IMR-90 (cell line): Measurements from ENCODE around the gene HSP90AB1. TPM values are rescaled to one million over a fixed set of nuclear protein-coding genes. Genes with fewer than 3 reads are reported as not detected.

Source experiments
- ATAC-seq: fragments of 200-7000 bp; cut with Tn5 transposase; 2 replicates; pipeline ENCODE4 v1.9.1; 2020; ENCODE audit warnings: low read depth, mild to moderate bottlenecking, moderate library complexity
- BruUV-seq: library from RNA; stranded (reverse); fragments of 400-500 nt; replicated peaks from 2 replicates; lab custom pipeline; 2021; lab: Mats Ljungman, UMichigan
- CTCF ChIA-PET: fragments of 300-600 bp; formaldehyde crosslinking; extraction: SDS; loops from one replicate; lab custom pipeline; 2021; ENCODE audit warnings: antibody characterized with exemption; lab: Yijun Ruan, JAX
- POLR2A ChIA-PET: fragments of 300-600 bp; sonication (Branson Sonifier 250); formaldehyde crosslinking; loops from one replicate; lab custom pipeline; 2022; ENCODE audit warnings: antibody characterized with exemption; ENCODE audit not compliant: unreplicated experiment; lab: Charles Lee
- DNase-seq: peaks from one replicate; pipeline ENCODE4 v3.0.0; 2013
- H2AFZ ChIP-seq: replicated peaks from 2 replicates; pipeline ENCODE3; 2013; ENCODE audit warnings: low read length, mild to moderate bottlenecking; ENCODE audit not compliant: poor library complexity
- H2AK5ac ChIP-seq: 2 replicates; pipeline ENCODE4 v1.6.1; 2013; ENCODE audit warnings: low read depth, low read length, inconsistent platforms
- H2AK9ac ChIP-seq: replicated peaks from 2 replicates; pipeline ENCODE3; 2013; ENCODE audit warnings: mild to moderate bottlenecking, low read depth, low read length, moderate library complexity; ENCODE audit not compliant: poor library complexity
- H2BK120ac ChIP-seq: 2 replicates; pipeline ENCODE4 v1.6.1; 2013; ENCODE audit warnings: low read depth, low read length, inconsistent platforms
- H2BK15ac ChIP-seq: 3 replicates; pipeline ENCODE4 v1.6.1; 2013; ENCODE audit warnings: low read depth, low read length, inconsistent platforms
- H2BK20ac ChIP-seq: 2 replicates; pipeline ENCODE4 v1.6.1; 2013; ENCODE audit warnings: low read depth, mild to moderate bottlenecking, inconsistent platforms, low read length, moderate library complexity
- H2BK5ac ChIP-seq: 2 replicates; pipeline ENCODE4 v1.6.1; 2013; ENCODE audit warnings: mild to moderate bottlenecking, low read depth, low read length, inconsistent platforms; ENCODE audit not compliant: poor library complexity, severe bottlenecking
- H3K14ac ChIP-seq: replicated peaks from 2 replicates; pipeline ENCODE4 v1.6.1; 2013; ENCODE audit warnings: low read depth, low read length, inconsistent platforms
- H3K18ac ChIP-seq: 2 replicates; pipeline ENCODE4 v1.6.1; 2013; ENCODE audit warnings: low read depth, low read length, control low read depth
- H3K23ac ChIP-seq: 2 replicates; pipeline ENCODE4 v1.6.1; 2013; ENCODE audit warnings: low read depth, low read length, inconsistent platforms
- H3K27ac ChIP-seq: 2 replicates; pipeline ENCODE4 v1.5.1; 2013; ENCODE audit warnings: mild to moderate bottlenecking, control low read depth, low read length; ENCODE audit not compliant: insufficient read depth
- H3K27me3 ChIP-seq: 2 replicates; pipeline ENCODE4 v1.6.1; 2013; ENCODE audit warnings: low read length; ENCODE audit not compliant: control insufficient read depth, insufficient read depth
- H3K36me3 ChIP-seq: 2 replicates; pipeline ENCODE4 v1.6.1; 2013; ENCODE audit warnings: low read length, mixed read lengths; ENCODE audit not compliant: control insufficient read depth, insufficient read depth
- H3K4ac ChIP-seq: 2 replicates; pipeline ENCODE4 v1.6.1; 2013; ENCODE audit warnings: low read depth, low read length, inconsistent platforms
- H3K4me1 ChIP-seq: 2 replicates; pipeline ENCODE4 v1.6.1; 2013; ENCODE audit warnings: low read length, mixed read lengths; ENCODE audit not compliant: control insufficient read depth, insufficient read depth
- H3K4me2 ChIP-seq: 2 replicates; pipeline ENCODE4 v1.6.1; 2013; ENCODE audit warnings: low read depth, mild to moderate bottlenecking, control low read depth, low read length, moderate library complexity
- H3K4me3 ChIP-seq: 2 replicates; pipeline ENCODE4 v1.5.1; 2013; ENCODE audit warnings: low read depth, mild to moderate bottlenecking, control low read depth, low read length, moderate library complexity; ENCODE audit not compliant: insufficient read depth
- H3K56ac ChIP-seq: 2 replicates; pipeline ENCODE4 v1.6.1; 2013; ENCODE audit warnings: low read length, inconsistent platforms; ENCODE audit not compliant: insufficient read depth; ENCODE audit errors: extremely low read depth
- H3K79me1 ChIP-seq, 2 experiments: 2 replicates each; pipeline ENCODE4 v1.6.1; 2013; ENCODE audit warnings: low read length in 2 of 2, inconsistent platforms in 1 of 2, low read depth in 1 of 2
- H3K9ac ChIP-seq: 2 replicates; pipeline ENCODE4 v1.6.1; 2013; ENCODE audit warnings: low read depth, low read length, control low read depth
- H3K9me1 ChIP-seq: 2 replicates; pipeline ENCODE4 v1.6.1; 2013; ENCODE audit warnings: low read length, inconsistent platforms; ENCODE audit not compliant: insufficient read depth
- H3K9me3 ChIP-seq: 2 replicates; pipeline ENCODE4 v1.6.1; 2013; ENCODE audit warnings: low read length; ENCODE audit not compliant: control insufficient read depth, insufficient read depth
- H4K20me1 ChIP-seq: 2 replicates; pipeline ENCODE4 v1.6.1; 2013; ENCODE audit warnings: low read length, inconsistent platforms; ENCODE audit not compliant: insufficient read depth
- H4K5ac ChIP-seq: 2 replicates; pipeline ENCODE4 v1.6.1; 2013; ENCODE audit warnings: mild to moderate bottlenecking, low read depth, low read length, control low read depth
- H4K8ac ChIP-seq, 2 experiments: 2 replicates each; pipeline ENCODE4 v1.6.1; 2013; ENCODE audit warnings: low read depth in 2 of 2, low read length in 2 of 2, control low read depth in 1 of 2, inconsistent platforms in 1 of 2
- H4K91ac ChIP-seq: 2 replicates; pipeline ENCODE4 v1.6.1; 2013; ENCODE audit warnings: low read depth, low read length, inconsistent platforms; ENCODE audit not compliant: insufficient read depth
- CHD1 ChIP-seq: IDR thresholded peaks from 2 replicates; pipeline ENCODE4 v1.6.1; 2012; ENCODE audit warnings: low read depth, low read length, improper control_type of control experiment
- MAZ ChIP-seq: IDR thresholded peaks from 2 replicates; pipeline ENCODE4 v1.6.1; 2012; ENCODE audit warnings: low read depth, mild to moderate bottlenecking, low read length, improper control_type of control experiment, moderate library complexity, borderline replicate concordance
- RCOR1 ChIP-seq: IDR thresholded peaks from 2 replicates; pipeline ENCODE4 v1.6.1; 2012; ENCODE audit warnings: mild to moderate bottlenecking, low read length, improper control_type of control experiment; ENCODE audit not compliant: insufficient replicate concordance
- RFX5 ChIP-seq: IDR thresholded peaks from 2 replicates; pipeline ENCODE4 v1.8.0; 2012; ENCODE audit warnings: low read depth, mild to moderate bottlenecking, low read length, moderate library complexity
- SMC3 ChIP-seq: fragments of 150-350 bp; IDR thresholded peaks from 2 replicates; pipeline ENCODE4 v1.6.1; 2016; ENCODE audit warnings: low read depth, mild to moderate bottlenecking, antibody characterized with exemption, low read length, moderate library complexity
- WGBS, 2 experiments: methylation state at CpG; one replicate each; pipeline versions ENCODE4 v1.1.5 to v1.1.7; 2013; ENCODE audit warnings: missing lambda C conversion rate in 2 of 2; ENCODE audit not compliant: insufficient read length in 1 of 2; ENCODE audit errors: extremely low coverage in 2 of 2; 5-methylcytosine and 5-hydroxymethylcytosine counted together
- dilution Hi-C: fragments of 300-500 bp; cut with HindIII; formaldehyde crosslinking; loops from one replicate; pipeline ENCODE4 v1.14.3; 2018; ENCODE audit warnings: low sequenced_read_pairs; ENCODE audit not compliant: unreplicated experiment
- in situ Hi-C: fragments of 300-500 bp; cut with MboI; formaldehyde crosslinking; loops from 3 replicates; pipeline ENCODE4 v1.14.3; 2019; ENCODE audit warnings: low sequenced_read_pairs, inconsistent platforms, mixed read lengths
- intact Hi-C: fragments of 100-400 bp; cut with micrococcal nuclease; formaldehyde crosslinking; loops from 2 replicates; pipeline ENCODE4 v1.10.0; 2022
- polyA plus RNA-seq, 3 experiments: library from polyadenylated mRNA; depleted of rRNA; stranded (reverse); fragments of >200 nt; gene quantifications; 2 replicates each; pipeline ENCODE4 v1.2.3, GENCODE V29; 2012; ENCODE audit warnings: low replicate concordance in 1 of 3
- total RNA-seq: library from RNA; depleted of rRNA; stranded (reverse); fragments of >200 nt; gene quantifications from 2 replicates; pipeline ENCODE4 v1.2.3, GENCODE V29; 2012
- TF ChIP-seq, protein P1 (sequence below): fragments of 150-350 bp; IDR thresholded peaks from 2 replicates; pipeline ENCODE4 v1.6.1; 2016; ENCODE audit warnings: low read depth, mild to moderate bottlenecking, low read length, moderate library complexity, borderline replicate concordance
- TF ChIP-seq, protein P2 (sequence below): fragments of 150-350 bp; IDR thresholded peaks from 2 replicates; pipeline ENCODE4 v1.6.1; 2017; ENCODE audit warnings: mild to moderate bottlenecking, antibody characterized with exemption, low read length, low read depth

HSP90AB1 gene
- total and polyA plus RNA-seq, 2 of the 4 experiments (the other 2 are of a cell fraction), result 887 to 1,307 TPM

DNA sequence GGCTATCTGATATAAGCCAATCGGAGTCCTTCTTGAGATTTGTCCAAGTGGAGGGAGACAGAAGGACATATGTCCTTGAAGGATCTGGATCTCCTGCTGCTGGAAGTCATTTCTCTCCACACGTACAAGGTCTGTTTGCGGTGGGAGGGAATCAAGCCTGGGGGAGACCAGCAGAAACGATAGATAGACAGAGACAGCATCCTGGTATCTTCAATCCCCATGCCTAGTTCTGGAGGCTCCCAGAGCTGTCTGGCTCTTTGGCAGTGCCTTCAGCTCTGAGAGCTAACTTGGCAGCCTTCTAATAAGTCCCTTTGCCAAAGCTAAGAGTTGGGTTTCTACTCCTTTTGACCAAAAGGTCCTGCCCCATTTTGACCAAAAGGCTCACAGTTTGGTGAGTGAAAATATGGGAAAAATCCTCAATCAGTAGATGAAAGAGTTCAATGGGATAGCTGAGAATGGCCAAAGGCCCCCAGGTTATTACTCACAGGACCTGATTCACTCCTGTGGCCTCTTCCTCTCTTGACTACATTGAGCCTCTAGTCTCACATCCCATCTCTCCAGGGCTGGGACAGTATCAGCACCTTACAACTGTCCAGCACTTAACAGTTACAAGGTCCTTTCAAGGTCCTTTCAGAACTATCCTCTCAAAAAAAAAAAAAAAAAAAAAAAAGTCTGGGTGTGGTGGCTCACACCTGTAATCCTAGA lies 45.9 kb downstream of the HSP90AB1 start:
- intact Hi-C loops, result no loop called here
- dilution Hi-C loops, result no loop called here
- H3K27ac ChIP-seq, result no peak overlapping the region
- H3K36me3 ChIP-seq, result no peaks in the 10 kb centered on the region
- no peak overlapping the region for H3K23ac ChIP-seq
- no peak overlapping the region for H3K56ac ChIP-seq
- H3K4me1 ChIP-seq, result no peaks in the 10 kb centered on the region
- in situ Hi-C loops, result no loop called here
- TF ChIP-seq, protein P1, sequence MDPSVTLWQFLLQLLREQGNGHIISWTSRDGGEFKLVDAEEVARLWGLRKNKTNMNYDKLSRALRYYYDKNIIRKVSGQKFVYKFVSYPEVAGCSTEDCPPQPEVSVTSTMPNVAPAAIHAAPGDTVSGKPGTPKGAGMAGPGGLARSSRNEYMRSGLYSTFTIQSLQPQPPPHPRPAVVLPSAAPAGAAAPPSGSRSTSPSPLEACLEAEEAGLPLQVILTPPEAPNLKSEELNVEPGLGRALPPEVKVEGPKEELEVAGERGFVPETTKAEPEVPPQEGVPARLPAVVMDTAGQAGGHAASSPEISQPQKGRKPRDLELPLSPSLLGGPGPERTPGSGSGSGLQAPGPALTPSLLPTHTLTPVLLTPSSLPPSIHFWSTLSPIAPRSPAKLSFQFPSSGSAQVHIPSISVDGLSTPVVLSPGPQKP, result no peak
- TF ChIP-seq MAZ, result no peak
- no peak for TF ChIP-seq RCOR1
- no peak for TF ChIP-seq CHD1
- TF ChIP-seq, protein P2, sequence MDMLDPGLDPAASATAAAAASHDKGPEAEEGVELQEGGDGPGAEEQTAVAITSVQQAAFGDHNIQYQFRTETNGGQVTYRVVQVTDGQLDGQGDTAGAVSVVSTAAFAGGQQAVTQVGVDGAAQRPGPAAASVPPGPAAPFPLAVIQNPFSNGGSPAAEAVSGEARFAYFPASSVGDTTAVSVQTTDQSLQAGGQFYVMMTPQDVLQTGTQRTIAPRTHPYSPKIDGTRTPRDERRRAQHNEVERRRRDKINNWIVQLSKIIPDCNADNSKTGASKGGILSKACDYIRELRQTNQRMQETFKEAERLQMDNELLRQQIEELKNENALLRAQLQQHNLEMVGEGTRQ, result no peak
- no peak for TF ChIP-seq SMC3
- no peak for TF ChIP-seq RFX5
- no peak overlapping the region for H2AK9ac ChIP-seq
- H3K27me3 ChIP-seq, result peaks cover 63% of the 10 kb centered on the region
- H2BK20ac ChIP-seq, result no peak overlapping the region
- H4K91ac ChIP-seq, result no peak overlapping the region
- H3K4me2 ChIP-seq, result no peak overlapping the region
- H4K5ac ChIP-seq, result no peak overlapping the region
- CTCF ChIA-PET, result interaction anchor here (0.7 kb wide), 1 partner anchor 25 kb away, joined by 3 read pairs; no protein-coding TSS in a partner anchor
- no peak overlapping the region for H4K8ac ChIP-seq
- H3K4me3 ChIP-seq, result no peak overlapping the region
- no peak overlapping the region for H3K18ac ChIP-seq
- no CpG with 5 or more reads among the region's 4 CpGs for WGBS, 2 experiments
- H3K9me3 ChIP-seq, result no peaks in the 10 kb centered on the region
- H2AFZ ChIP-seq, result no peak overlapping the region
- H2BK5ac ChIP-seq, result no peak overlapping the region
- POLR2A ChIA-PET, result no interaction called here
- H3K9ac ChIP-seq, result no peak overlapping the region
- no peak for DNase-seq
- no peak overlapping the region for H3K14ac ChIP-seq
- H2AK5ac ChIP-seq, result no peak overlapping the region
- no peak overlapping the region for H2BK15ac ChIP-seq
- no peaks in the 10 kb centered on the region; the same call in 1 of the 2 replicates for H3K9me1 ChIP-seq
- no peaks in the 10 kb centered on the region for H4K20me1 ChIP-seq
- BruUV-seq, result no TSS peak
- no peaks in the 10 kb centered on the region for H3K79me1 ChIP-seq
- no peak overlapping the region for H3K4ac ChIP-seq
- H2BK120ac ChIP-seq, result no peak overlapping the region
- ATAC-seq, result no peak
